ENCODE data around the gene EPS8L2. TPM values are rescaled to one million over a fixed set of nuclear protein-coding genes. Genes with fewer than 3 reads are reported as not detected.

Gene EPS8L2
- polyA plus RNA-seq, 1 experiment: 44.4 TPM

DNA sequence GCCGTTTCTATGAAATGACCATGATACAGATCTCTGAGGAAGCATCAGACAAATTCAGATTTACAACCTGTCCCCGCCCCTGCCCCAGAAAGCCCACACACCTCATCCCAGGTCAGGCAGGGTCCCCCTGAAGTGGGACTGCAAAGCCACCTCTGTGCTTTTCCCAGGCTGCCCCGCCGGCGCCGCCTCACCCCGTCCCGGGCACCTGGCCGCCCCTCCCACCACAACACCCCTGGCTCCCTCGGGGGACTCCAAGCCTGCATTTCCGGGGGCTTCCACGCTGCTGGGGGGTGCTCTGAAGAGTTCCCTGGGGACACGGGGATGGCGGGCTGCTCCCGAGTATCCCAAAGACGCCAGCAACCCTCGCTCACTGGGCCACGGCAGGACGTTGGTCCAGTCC lies 45.8 kb upstream of the EPS8L2 start:
- no peak for DNase-seq (ENCODE audit: low read depth)
- Histone ChIP-seq H3K36me3 (ENCODE audit: control insufficient read depth, insufficient read depth, low read length) (peaks cover 28% of the 10 kb centered on the region), H3K27me3 (ENCODE audit: control insufficient read depth, insufficient read depth, low read length) (no peaks in the 10 kb centered on the region), H3K4me3 (ENCODE audit: low read depth, low read length) (no peak overlapping the region)
- TF ChIP-seq, protein P1, sequence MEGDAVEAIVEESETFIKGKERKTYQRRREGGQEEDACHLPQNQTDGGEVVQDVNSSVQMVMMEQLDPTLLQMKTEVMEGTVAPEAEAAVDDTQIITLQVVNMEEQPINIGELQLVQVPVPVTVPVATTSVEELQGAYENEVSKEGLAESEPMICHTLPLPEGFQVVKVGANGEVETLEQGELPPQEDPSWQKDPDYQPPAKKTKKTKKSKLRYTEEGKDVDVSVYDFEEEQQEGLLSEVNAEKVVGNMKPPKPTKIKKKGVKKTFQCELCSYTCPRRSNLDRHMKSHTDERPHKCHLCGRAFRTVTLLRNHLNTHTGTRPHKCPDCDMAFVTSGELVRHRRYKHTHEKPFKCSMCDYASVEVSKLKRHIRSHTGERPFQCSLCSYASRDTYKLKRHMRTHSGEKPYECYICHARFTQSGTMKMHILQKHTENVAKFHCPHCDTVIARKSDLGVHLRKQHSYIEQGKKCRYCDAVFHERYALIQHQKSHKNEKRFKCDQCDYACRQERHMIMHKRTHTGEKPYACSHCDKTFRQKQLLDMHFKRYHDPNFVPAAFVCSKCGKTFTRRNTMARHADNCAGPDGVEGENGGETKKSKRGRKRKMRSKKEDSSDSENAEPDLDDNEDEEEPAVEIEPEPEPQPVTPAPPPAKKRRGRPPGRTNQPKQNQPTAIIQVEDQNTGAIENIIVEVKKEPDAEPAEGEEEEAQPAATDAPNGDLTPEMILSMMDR (IDR thresholded peaks at IDR 0.05; ENCODE audit: insufficient read depth, low read depth, low read length): no peak
- CTCF ChIA-PET: interaction anchor here (3.3 kb wide), 1 partner anchor 66 kb away, joined by 43 read pairs; no protein-coding TSS in a partner anchor
- POLR2A ChIA-PET: no interaction called here

DNA sequence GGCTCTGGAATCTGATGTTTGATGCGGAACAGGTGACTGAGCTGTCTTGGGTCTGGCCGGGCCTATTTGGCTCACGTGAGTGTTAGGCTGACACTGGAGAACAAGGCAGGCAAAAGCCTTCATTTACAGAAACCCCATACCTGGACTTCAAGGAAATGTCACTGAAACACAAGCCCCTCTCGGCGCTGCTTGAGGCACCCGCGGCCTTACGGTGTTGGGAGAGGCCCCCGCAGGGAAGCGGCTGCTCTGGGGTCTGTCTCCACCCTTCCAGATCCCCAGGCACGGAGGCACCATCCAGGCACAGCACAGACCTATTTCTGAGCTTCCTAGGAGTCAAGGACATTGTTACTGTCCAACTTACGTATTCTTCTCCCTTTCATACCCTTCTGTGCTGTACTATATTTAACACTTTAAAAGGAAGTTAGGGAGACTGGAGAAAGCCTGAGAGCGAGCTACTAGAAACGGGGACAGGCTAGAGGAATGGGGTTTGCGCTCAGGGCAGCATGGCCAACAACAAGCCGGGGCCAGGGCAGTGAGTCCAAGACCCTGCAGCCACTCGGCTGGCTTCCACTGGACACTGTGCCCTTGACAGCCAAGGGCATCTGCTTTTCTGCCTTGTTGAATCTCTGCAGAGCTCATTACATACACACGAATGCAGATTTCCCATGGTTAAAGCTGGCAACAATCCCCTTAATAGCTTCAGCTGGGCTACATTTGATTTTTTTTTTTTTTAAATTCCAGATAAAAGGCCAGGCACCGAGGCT lies 45.2 kb upstream of the EPS8L2 start:
- no peak for DNase-seq (ENCODE audit: low read depth)
- no peaks in the 10 kb centered on the region for H3K27me3 ChIP-seq (ENCODE audit: control insufficient read depth, insufficient read depth, low read length)
- peaks cover 28% of the 10 kb centered on the region for H3K36me3 ChIP-seq (ENCODE audit: control insufficient read depth, insufficient read depth, low read length)
- TF ChIP-seq, protein P1 (IDR thresholded peaks at IDR 0.05; ENCODE audit: insufficient read depth, low read depth, low read length): no peak
- ChIA-PET POLR2A (no interaction called here), CTCF (interaction anchor here (1.3 to 3.3 kb wide), 2 partner anchors 26 to 65 kb away, joined by 4 to 43 read pairs; no protein-coding TSS in a partner anchor)
- H3K4me3 ChIP-seq (ENCODE audit: low read depth, low read length): no peak overlapping the region

DNA sequence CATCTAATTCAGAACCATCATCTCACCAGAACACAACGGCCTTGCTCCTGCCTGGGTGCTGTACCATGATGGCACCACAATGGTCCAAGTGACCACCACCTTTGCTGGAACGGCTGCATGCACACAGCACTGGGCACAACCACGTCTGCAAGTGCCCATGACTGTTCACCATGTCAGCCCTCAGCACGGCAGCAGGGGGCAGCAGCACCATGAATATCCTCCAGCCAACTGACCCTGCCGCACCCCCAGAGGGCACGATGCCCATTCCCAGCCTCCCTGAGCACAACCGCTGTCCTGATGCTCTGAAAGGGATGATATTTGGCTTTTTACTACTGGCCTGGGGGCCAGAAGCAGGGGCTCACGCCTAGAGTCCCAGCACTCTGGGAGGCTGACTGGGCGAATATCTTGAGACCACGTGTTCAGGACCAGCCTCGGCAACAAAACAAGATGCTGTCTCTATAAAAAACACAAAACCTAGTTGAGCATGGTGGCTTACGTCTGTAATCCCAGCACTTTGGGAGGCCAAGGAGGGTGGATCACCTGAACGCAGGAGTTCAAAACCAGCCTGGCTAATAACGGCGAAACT lies 43.2 kb upstream of the EPS8L2 start:
- ChIA-PET CTCF (interaction anchor here (0.6 to 3.3 kb wide), 9 partner anchors 11 to 89 kb away, joined by 3 to 43 read pairs (median 5); partner anchors contain the start of gene EPS8L2), POLR2A (no interaction called here)
- Histone ChIP-seq H3K27me3 (ENCODE audit: control insufficient read depth, insufficient read depth, low read length) (no peaks in the 10 kb centered on the region), H3K4me3 (ENCODE audit: low read depth, low read length) (no peak overlapping the region), H3K36me3 (ENCODE audit: control insufficient read depth, insufficient read depth, low read length) (peaks cover 22% of the 10 kb centered on the region)
- TF ChIP-seq, protein P1 (IDR thresholded peaks at IDR 0.05; ENCODE audit: insufficient read depth, low read depth, low read length): peak; percentile 76
- no peak for DNase-seq (ENCODE audit: low read depth)

DNA sequence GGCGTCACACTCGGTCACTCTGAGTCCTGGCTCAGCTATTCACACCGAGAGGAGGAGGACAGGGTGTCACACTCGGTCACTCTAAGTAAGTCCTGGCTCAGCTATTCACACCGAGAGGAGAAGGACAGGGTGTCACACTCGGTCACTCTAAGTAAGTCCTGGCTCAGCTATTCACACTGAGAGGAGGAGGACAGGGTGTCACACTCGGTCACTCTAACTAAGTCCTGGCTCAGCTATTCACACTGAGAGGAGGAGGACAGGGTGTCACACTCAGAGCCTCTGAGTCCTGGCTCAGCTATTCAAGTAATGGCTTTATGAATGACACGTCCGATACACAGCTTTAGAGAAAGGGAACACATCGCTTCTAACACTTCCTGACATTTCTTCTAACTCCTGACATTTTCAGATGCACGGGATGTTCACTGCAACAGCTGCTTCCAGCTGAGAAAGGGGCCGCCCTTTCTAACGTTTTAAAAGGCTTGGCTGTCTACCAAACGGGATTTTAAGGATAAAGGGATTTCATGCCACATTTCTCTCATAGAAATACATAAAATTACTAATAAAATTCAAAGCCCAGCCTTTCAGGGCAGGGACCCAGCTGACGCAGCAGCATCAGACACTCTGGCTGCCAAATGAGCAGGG lies 40.8 kb upstream of the EPS8L2 start:
- H3K4me3 ChIP-seq (ENCODE audit: low read depth, low read length): no peak overlapping the region
- no peaks in the 10 kb centered on the region for H3K27me3 ChIP-seq (ENCODE audit: control insufficient read depth, insufficient read depth, low read length)
- POLR2A ChIA-PET: interaction anchor here (0.6 kb wide), 1 partner anchor 58 kb away, joined by 5 read pairs; no protein-coding TSS in a partner anchor
- TF ChIP-seq, protein P1 (IDR thresholded peaks at IDR 0.05; ENCODE audit: insufficient read depth, low read depth, low read length): no peak
- CTCF ChIA-PET: interaction anchor here (1.2 to 2.9 kb wide), 3 partner anchors 16 to 63 kb away, joined by 3 to 18 read pairs (median 6); no protein-coding TSS in a partner anchor
- peaks cover 13% of the 10 kb centered on the region for H3K36me3 ChIP-seq (ENCODE audit: control insufficient read depth, insufficient read depth, low read length)
- peak; percentile 16 for DNase-seq (ENCODE audit: low read depth)

Measured in BJ (cell line).